GM12891 (cell line): Measurements from ENCODE around the gene CD96.

Experiments
- DNase-seq: peaks from one replicate; pipeline ENCODE4 v3.0.0; 2011; ENCODE audit warnings: low spot score; ENCODE audit not compliant: insufficient read length
- FAIRE-seq: peaks from 2 replicates; lab custom pipeline; 2011; peaks lifted over from hg19 to GRCh38; lab: Jason Lieb, UNC
- PAX5 ChIP-seq: IDR thresholded peaks from 2 replicates; pipeline ENCODE4 v1.6.1; 2011; ENCODE audit warnings: low read length, moderate library complexity, mild to moderate bottlenecking; ENCODE audit not compliant: insufficient read depth, severe bottlenecking
- POLR2A ChIP-seq: IDR thresholded peaks from 2 replicates; pipeline ENCODE4 v1.6.1; 2011; ENCODE audit warnings: low read depth, low read length, control low read depth
- POLR2AphosphoS5 ChIP-seq: IDR thresholded peaks from 2 replicates; pipeline ENCODE4 v1.6.1; 2011; ENCODE audit warnings: low read depth, low read length, control low read depth
- POU2F2 ChIP-seq: IDR thresholded peaks from 2 replicates; pipeline ENCODE4 v1.6.1; 2011; ENCODE audit warnings: low read depth, mild to moderate bottlenecking, control low read depth, low read length, moderate library complexity
- SPI1 ChIP-seq: IDR thresholded peaks from 2 replicates; pipeline ENCODE4 v1.6.1; 2011; ENCODE audit warnings: low read depth, low read length, control low read depth
- TAF1 ChIP-seq: IDR thresholded peaks from 2 replicates; pipeline ENCODE4 v1.6.1; 2011; ENCODE audit warnings: low read depth, low read length, control low read depth

The CD96 gene

GRCh38 chr3:111603679-111604078 is 61.7 kb downstream of the CD96 start:
- TF ChIP-seq PAX5, result no peak
- no peak for TF ChIP-seq SPI1
- no peak for TF ChIP-seq POLR2AphosphoS5
- no peak for TF ChIP-seq TAF1
- TF ChIP-seq POLR2A, result no peak
- TF ChIP-seq POU2F2, result no peak
- FAIRE-seq (no peak), DNase-seq (no peak)

DNA sequence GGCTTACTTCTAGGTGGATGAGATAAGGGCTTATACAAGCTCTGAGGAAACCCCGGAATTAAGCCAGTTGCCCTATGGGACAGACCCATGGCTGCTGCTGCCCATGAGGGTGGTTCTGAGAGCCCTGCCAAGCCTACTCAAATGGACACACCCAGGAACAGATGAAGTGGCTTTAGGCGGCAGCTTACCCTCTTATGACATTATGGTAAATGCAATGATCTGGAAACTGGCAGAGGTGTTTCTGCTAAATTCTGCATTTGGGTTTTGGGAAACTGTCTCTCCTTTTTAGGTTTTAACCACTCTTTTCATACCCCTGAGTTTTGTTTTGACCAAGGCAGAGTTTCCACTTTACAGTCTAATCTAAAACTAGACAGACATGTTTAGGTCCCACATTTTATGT is 62.1 kb downstream of the CD96 start:
- FAIRE-seq (peak; percentile 5), DNase-seq (no peak)
- no peak for TF ChIP-seq SPI1
- TF ChIP-seq POLR2AphosphoS5, result no peak
- no peak for TF ChIP-seq POU2F2
- TF ChIP-seq TAF1, result no peak
- no peak for TF ChIP-seq POLR2A
- TF ChIP-seq PAX5, result no peak

GRCh38 chr3:111605018-111605417 is 63.0 kb downstream of the CD96 start:
- FAIRE-seq, result no peak
- DNase-seq, result no peak
- TF ChIP-seq PAX5, result no peak

DNA sequence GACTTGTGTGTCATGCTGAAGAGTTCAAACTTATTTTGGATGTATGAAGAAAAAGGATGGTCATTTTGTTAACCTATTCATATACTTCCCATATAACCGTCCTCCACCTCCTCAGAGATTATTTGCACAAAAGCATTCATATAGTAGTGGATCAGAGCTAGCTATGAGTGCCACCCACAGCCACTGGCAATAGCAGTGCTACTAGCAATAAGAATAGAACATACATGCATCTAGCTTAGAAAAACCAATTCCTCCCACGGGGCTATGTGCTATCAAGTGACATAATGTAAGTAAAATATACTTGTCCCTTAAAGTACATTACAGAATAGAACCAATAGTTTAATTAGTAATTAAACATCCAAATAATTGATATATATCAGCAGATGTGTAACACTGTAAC is 63.5 kb downstream of the CD96 start:
- no peak for FAIRE-seq
- no peak for DNase-seq
- no peak for TF ChIP-seq POLR2A

DNA sequence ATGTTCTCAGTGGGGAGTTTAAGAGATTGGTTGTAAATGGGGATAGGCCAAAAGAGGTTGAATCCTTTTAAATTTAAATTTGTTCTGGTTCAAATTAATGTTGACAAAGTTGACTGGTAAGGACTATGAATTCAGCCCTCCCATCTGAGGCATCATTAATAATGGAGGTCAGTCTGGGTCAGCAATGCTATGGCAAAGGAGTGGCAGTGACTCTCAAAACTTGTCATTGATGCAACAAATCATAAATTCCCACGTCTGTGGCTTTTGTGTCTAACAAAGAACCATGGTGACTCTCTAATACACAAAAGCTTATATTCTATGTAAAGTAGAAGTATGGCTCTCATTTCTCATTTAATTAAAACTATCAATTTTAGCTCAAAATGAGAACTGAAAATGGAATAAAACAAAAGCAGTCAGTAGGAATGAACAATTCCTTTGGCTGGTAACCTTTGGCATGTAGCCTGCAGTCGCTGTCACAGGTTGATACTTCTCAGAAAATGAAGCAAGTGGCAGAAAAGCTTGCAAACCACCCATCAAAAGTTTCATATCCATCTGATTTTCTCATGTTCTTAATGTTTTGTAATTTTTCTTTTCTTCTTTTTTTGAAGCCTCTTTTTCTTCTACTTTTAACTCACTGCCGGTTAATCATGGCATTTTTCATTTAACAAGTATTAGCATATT is 65.4 kb downstream of the CD96 start:
- TF ChIP-seq POLR2AphosphoS5 (no peak), TAF1 (no peak), SPI1 (no peak), PAX5 (no peak)
- DNase-seq (no peak), FAIRE-seq (no peak)

DNA sequence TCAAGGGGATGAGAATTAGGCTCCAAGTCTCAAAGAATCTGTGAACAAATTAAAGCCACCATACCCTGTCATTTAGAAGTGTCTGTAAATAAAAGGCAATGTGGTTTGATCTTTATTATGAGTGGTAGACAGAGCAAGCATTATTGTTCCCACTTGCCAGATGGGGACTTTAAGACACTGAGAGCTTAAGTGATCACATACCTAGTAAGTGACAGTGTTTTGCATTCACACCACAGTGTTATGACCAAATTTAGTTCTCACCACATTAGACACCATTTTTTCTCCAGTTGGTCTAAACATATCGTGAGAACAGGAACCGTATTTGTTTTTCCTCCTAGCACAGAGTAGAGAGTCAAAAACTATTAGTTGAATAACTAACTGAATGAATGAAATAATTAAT is 66.4 kb downstream of the CD96 start:
- FAIRE-seq, result peak; percentile 87
- no peak for TF ChIP-seq SPI1
- no peak for TF ChIP-seq POLR2A
- TF ChIP-seq PAX5, result no peak
- no peak for TF ChIP-seq POLR2AphosphoS5
- TF ChIP-seq TAF1, result no peak
- DNase-seq, result no peak

DNA sequence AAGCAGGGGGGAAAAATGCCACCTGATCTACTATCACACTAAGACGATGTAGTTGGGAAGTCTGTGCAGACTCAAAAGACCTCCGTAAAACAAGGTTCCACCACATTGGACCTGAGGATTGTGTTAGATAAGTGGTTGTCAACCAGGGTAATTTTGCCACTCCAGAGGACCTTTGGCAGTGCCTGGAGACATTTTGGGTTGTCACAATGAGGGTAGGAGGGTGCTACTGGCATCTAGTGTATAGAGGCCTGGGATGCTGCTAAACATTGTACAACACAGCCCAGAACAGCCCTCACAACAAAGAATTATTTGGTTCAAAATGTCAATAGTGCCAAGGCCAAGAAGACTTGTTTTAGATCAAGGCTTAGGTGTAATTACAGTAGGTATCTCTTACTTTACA is 67.7 kb downstream of the CD96 start:
- TF ChIP-seq POLR2AphosphoS5, result no peak
- TF ChIP-seq TAF1, result no peak
- no peak for TF ChIP-seq SPI1
- no peak for TF ChIP-seq POLR2A
- no peak for TF ChIP-seq PAX5
- TF ChIP-seq POU2F2, result no peak
- no peak for DNase-seq
- FAIRE-seq, result peak; percentile 57

DNA sequence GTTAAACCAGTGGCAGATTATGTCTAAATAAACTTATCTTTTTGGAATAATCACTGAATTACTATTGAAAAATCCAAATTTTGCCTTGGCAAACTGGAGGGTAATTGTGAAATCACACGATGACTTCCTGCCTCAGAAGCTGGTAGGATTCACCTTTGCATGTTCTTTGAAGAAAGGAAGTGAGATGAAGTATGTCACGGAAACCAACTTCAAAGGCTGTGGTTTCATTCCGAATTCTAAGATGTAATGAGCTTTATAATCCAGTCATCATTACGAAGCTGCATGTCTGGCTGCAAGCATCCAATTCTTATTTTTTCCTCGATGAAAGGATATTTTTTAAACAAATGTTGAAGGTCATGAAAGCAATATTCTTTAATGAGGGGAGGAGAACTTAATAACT is 68.2 kb downstream of the CD96 start:
- TF ChIP-seq SPI1 (peak; percentile 95), POU2F2 (peak; percentile 18; the same call in 1 of the 2 replicates), PAX5 (no peak)
- FAIRE-seq (peak; percentile 88), DNase-seq (no peak)

GRCh38 chr3:111610612-111611054 is 68.6 kb downstream of the CD96 start:
- TF ChIP-seq TAF1, result no peak
- no peak for TF ChIP-seq POLR2A
- TF ChIP-seq POLR2AphosphoS5, result no peak
- no peak for TF ChIP-seq SPI1
- TF ChIP-seq PAX5, result no peak
- no peak for TF ChIP-seq POU2F2
- FAIRE-seq, result no peak
- DNase-seq, result no peak

- no peak for FAIRE-seq
- TF ChIP-seq PAX5, result no peak
- no peak for TF ChIP-seq POU2F2
- no peak for TF ChIP-seq POLR2A
- no peak for TF ChIP-seq SPI1
- no peak for TF ChIP-seq POLR2AphosphoS5
- no peak for TF ChIP-seq TAF1
- no peak for DNase-seq
Measured at GRCh38 chr3:111613294-111613693, 71.3 kb downstream of the CD96 start.

DNA sequence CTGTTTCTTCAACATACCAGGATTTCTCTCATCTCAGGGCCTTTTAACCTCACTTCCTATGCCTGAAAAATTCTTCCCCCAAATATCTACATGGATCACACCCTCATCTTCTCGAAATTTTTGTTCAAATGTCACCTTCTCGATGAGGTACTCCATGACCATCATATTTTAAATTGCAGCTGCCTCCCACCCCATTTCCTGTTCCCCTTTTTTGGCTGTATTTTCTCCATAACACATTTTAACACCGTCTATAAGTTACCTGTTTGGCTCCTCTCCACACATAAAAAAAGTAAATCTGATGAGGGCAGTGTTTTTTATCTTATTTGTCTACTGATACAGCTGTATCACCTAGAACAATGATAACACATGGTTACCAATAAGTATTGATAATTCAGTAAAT is 73.9 kb downstream of the CD96 start:
- no peak for DNase-seq
- no peak for FAIRE-seq
- TF ChIP-seq SPI1 (peak; percentile 70), POLR2A (no peak), PAX5 (no peak), TAF1 (no peak)

DNA sequence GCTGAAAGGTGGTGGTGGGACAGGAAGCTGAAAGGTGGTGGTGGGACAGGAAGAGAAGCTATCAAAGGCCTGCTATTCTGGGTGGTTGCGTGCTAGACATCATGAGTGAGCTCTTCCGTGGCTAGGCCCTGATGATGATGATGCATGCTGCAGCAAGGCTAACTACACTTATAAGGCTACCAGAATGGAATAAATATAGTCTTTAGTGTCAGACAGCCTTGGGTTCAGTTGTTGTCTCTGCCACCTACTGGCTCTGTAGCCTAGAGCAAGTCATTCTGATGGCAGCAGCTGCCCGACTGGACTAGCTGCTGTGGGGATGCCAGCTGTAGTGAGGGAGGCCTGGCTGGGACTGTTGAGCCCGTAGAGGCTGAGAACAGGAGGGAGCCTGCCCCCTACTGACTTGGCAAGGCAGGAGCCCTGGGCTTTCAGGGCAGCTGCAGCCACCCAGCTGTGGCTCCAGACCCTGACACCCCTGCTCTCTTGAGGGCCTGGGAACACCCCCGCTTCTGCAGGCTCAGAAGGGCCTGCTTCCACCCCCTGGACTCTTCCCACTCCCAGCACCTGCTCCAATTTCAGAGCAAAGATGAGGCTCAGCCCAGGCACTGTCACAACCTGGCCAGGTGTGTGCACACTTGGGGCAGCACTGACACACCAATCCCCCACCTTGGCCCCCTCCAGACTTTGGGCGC is 74.6 kb downstream of the CD96 start:
- DNase-seq, result no peak
- TF ChIP-seq POLR2AphosphoS5 (no peak), PAX5 (no peak), POLR2A (no peak), SPI1 (no peak), TAF1 (no peak), POU2F2 (no peak)
- peak; percentile 74 for FAIRE-seq
